Stimulated activated CD8-positive, alpha-beta memory T cell treated with anti-CD3 and anti-CD28 coated beads, Interleukin-4, amount 100 ng/mL, for 4 hours (primary cell): Measurements from ENCODE around the gene TSPEAR.

ENCODE experiments used
- DNase-seq, 2 donors: peaks; one replicate each; pipeline ENCODE4 v3.0.0-alpha.2; 2020; ENCODE audit warnings: low read depth in 2 of 2, low spot score in 1 of 2

Gene TSPEAR

DNA sequence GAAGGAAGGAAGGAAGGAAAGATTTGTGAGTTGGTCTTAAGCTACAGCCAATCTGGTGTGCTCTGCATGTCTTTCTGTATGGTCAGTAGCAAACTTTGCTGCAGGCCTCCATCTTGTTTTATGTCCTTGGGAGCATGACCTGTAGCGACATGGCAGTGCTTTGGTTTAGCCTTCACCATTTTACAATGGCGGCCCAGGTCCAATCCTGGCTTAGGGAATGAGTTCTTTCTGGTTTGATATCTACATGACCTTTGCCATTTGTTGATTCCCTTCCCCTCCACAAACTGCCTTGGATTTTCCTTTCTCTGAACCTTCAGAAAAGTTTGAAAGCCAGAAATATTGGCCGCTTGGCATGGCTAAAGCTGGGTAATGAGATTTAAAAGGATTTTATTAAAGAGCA is 30.5 kb upstream of the TSPEAR start:
- DNase-seq: no peak

DNA sequence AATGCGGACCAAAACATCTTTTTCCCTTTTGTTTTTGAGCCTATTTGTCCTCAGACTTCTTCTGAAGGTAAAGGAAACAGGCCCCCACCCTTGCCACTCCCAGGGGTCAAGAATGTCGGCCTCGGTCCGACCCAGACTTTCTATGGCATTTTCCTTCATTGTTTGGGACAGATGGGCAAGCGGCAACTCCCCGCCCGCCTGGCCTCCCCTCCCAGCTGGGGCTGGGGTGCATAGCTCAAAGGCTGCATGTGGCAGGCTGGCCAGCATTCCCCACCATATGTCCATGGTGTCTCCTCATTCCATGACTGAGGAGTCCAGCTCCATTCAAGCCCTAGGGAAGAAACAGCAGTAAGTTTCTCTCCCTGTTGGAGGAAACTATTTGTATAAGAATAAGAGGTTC is 29.4 kb upstream of the TSPEAR start:
- DNase-seq: no peak

DNA sequence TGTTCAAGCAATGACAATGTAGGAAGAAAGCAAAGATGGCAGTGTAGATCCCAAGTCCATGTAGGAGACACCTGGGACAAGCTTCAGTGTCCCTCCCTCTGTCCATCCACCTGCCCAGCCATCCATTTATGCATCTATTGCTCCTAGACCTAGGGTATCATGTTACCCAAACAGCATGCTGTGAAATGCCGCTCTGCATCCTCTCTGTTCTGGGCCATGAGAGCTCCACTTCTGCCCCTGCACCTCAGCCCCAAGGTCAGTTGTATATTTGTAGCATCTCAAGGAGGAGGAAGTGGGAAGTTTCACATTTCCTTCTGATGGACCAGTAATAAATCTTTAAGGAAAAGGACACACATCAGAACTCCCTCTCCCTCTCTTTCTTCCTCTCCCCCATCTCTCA is 27.9 kb upstream of the TSPEAR start:
- DNase-seq: no peak

DNA sequence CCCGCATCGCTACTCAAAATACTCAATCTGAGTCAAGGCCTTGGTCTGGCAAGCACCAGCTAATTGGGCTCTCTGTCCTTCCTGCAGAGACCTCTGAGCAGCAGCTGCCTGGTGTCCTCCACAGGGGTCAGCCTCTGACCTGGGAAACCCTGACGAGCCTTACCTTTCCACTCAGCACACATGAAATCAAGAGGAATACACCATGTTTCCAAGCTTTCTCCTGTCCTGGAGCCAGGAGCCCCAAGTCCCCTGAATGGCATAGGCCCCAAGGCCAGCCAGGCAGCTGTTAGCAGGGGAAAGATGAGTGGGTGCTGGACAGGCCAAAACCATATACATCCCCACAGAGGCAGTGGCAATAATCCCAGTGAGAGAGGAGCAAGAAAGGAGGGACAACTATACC is 27.2 kb upstream of the TSPEAR start:
- DNase-seq: no peak

DNA sequence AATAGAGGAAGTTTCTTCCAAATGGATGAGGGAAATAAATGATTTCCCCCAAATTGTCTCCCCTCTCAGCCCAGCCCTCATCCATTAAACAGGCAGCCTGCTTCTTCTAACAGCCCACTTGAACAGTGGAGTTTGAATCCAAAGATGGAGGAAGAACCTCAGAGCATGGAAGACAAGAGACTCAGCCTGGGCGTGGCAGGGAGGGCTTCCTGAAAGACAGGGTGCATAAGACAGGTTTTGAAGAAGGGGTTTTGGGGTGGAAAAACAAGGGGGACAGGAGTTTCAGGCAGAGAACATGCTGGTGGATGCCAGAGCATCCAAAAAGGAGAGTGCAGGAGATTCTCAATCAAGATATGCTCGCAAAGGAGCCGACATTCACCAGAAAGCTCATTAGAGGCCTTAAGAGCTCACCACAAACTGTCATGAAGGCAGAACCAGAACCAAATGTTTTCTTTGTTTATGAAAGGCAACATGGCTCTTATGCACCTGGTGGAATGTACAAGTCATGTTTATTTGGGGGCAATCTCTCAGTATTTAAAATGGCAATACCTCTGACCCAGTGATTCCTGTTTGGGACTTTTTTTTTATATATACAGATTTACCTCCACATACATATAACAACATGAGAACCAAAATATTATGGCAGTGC is 26.5 kb upstream of the TSPEAR start:
- DNase-seq: no peak

DNA sequence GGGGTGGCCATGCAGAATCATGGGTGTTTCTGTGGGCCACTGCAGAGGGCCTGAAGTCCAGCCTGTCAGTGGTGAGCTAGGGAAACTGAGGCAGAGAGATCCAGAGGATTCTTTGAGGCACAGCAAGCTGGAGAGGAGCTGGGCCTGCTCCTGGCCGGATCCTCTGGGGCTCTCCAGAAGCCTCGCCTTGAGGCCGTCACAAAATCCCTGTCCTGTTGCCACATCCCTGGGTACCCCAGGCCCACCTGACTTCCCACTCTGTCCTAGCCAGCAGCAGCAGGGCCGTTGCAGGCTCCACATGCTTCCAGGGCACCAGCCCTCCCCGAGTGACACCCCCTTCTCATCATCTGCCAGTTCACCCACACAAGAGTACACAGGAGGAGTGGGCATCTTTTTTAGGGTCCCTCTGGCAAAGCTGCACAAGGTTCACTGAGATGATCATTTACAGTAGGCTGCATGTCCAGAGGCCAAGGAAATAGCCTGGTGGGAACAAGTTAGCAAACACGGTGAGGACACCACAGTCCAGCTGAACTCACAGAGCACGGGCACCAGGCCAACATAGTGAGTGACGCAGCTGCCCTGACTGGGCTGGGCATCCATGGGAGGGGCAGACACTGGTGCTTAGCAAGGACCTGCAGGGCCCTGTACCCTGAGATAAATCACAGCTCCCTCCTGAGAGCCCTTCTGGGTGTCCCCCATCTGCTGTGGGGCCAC is 25.1 kb upstream of the TSPEAR start:
- DNase-seq: no peak

DNA sequence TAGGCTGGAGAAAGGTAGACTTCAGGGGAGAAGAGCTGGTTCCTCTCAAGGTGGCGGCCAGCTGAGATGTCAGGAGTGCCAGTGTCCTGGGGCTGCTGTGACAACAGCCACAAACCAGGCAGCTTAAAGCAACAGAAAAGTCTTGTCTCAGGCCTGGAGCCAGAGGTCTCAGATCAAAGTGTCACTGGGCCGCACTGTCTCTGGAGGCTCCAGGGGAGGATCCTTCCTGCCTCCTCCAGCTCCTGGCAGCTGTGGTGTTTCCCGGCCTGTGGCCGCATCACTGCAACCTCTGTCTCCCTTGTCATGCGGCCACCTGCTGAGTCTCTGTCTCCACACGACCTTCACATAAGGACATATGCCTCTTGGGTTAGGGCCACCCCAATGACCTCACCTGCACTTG is 24.4 kb upstream of the TSPEAR start:
- DNase-seq: no peak

DNA sequence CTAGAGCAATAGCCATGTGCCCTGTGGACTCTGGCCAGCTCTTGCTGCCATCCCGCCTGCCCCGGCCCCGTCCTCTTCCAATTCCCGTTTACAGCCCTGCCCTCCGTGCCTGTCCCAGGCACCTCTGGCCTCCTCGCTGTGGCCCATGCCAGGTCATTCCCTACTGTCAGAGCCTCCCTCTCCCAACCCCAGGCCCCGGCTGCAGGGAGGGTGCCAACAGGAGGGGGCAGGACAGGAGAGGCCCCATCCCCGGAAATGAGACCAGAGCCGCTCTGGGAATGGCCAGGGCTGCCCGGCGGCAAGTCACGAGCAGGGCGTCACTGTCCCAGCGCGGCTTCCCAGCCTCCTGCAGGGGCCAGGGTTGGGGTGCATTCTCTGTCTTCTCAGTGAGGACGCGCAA is 23.5 kb upstream of the TSPEAR start:
- no peak for DNase-seq

DNA sequence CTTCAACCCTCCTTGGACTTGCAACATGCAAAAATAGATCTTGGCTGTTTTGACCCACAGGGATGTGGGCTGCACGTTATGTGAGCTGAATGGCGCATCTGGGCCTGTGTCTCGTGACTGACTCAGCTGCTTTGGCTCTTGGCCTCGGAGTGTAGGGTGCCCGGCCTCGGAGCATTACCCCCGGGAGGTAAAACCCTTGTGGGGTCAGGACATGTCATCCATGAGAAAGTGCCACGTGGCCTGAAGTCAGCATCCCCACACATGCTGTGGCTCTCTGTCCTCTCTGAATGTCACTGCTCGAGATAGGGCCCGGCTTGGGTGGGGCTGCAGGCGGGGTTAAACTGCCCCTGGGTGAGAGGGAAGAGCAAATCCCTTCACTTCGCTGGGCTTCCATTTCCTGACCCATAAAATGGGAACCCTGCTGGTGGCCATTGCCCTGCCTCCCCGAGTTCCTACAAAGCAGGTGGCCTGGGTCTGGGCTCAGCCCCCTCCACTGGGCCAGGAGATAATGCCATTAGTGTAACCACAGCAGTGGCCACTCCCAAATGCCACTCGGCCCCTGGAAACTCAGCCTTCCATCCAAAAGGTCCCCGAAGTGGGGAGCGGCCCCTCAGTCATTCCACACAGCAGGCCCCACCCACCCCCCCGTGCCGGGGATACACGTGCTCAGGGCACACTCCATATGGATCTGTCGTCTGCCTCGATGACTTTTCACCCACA is 22.8 kb upstream of the TSPEAR start:
- no peak for DNase-seq

DNA sequence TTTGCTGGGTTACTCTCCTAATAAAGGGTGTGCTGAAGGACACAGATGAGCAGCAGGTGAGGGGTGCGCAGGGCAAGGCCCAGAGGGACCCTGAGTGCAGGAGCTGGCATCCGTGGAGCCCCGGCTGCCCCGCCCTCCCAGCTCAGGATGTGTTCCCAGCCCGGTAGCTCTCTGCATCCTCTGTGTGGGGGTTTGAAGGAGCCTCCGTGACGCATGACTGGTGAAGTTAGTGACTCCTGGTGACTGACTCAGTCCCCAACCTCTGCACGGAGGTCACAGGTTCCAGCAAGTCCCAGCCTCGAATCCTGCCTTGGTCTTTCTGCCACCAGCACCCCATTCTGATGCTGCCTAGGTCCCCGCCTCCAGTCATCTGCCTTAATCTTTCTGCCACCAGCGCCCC is 21.6 kb upstream of the TSPEAR start:
- DNase-seq: no peak

DNA sequence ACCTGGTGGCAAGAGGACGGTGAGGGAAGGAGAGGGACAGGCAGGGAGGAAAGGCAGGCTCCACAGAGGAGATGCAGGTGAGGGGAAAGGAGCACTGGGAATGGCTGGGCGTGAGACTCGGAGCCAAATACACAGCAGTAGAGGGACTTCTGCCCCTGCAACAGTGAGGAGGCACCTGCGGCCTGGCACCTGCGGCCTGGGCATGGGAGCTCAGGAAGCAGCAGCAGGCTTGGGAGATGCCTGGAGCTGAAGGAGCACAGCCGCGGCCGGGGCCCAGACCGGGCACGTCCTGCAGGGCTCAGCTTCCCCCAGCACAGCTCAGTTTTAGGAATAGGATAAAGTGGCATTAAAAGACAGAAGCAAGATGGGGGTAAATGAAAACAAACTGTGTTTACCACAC is 20.9 kb upstream of the TSPEAR start:
- no peak for DNase-seq

DNA sequence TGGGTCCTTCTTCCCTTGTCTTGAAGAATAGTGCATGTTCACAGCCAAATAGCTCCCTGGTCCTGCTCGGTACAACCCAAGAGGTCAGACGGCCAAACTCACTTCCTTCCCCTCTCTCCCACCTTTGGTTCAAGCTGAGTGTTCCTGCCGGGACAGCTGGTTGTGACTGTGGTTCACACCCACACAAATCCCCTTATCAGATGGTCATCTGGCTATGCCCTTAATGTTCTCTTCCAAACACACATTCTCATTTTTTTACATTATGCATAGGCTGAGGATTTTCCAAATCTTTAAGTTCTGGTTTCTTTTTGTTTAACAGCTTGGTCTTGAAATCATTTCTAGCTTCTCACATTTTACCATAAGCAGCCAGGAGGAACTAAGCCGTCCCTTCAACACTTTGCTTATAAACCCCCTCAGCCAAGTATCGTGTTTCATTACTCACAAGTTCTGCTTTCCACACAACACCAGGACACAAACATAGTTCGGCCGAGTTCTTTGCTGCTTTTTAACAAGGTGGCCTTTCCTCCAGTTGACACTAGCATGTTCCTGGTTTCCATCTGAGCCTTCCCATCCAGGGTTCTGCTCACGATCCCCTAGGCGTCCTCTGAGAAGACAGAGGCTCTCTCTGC is 19.7 kb upstream of the TSPEAR start:
- DNase-seq: no peak

DNA sequence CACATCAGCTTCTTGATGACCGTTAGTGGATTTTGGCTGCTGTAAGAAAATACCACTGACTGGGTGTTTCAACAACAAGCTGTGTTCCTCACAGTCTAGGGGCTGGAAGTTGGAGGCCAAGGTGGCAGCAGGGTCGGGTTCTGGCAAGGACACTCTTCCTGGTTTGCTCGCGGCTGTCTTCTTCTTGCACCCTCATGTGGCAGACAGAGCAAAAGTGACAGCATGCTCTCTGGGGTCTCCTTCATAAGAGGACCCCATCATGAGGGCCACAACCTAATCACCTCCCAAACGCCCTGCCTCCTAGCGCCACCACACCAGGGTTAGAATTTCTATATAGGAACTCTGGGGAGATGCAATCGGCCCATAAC is 18.6 kb upstream of the TSPEAR start:
- no peak for DNase-seq

DNA sequence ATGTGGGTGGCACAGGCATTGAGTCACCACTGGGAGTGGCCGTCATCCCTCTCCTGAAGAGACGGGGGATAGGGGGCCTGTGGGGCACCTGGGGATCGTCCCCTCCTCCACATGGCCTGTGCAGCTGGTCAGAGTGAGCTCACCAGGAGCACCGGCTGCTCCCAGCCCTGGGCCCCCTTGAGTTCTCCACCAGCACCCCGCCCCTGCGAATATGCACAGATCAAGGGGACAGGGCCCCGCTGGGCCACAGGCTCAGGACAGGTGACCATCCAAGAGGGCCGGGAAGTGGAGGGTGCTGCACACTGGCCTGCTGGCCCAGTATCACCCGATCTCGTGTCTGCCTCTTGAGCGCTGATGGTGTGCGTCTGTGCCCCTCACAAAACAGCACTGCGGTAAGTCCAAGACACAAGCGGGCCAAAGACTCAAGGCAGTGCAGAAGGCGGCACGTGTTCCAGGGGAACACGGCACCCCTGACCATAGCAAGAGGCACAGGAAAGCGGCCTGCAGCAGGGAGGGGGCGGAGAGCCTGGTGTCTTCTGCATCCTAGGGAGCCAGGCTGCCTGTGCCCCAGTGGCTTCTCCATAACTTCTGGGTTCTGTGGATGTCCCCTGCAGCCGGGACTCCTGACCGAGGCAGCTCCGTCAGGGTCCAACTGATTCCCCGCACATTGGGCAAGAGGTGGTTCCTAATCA is 18.1 kb upstream of the TSPEAR start:
- DNase-seq: no peak

DNA sequence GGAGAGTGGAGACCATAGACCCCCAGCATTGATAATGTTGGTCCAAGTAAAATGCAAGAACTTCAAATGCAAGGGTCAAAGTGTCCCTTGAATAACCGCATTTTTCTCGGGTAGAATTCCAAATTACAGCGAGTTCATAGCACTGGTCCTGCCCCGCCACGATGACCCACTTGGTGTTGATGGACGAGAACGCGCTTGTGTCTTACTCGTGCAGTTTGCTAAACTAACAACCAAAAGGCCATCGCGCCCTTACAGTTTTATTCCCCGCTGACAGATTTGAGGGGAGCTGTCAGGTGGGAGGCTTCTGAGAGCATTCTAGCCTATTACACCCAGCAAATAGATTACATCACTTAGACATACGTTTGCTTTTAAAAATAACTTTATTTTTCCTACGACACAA is 17.3 kb upstream of the TSPEAR start:
- DNase-seq: no peak

DNA sequence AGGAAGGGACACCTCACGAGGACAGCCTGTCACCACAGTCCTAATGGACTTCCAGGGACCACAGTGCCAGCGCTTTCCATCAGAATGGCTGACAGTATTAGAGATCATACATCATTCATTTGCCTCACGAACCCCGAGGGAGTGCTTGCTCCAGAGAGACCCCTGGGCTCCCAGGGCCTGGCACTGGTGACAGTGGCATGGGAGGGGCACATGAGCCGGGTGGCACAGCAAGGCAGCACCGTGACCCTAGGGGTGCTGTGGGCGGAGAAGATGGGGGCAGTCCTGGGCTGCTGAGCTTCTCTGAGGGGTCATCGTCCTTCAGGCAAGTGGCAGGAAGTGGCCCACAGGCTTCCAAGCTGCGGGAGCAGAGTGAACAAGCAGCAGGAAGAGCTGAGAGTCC is 16.4 kb upstream of the TSPEAR start:
- DNase-seq: no peak

DNA sequence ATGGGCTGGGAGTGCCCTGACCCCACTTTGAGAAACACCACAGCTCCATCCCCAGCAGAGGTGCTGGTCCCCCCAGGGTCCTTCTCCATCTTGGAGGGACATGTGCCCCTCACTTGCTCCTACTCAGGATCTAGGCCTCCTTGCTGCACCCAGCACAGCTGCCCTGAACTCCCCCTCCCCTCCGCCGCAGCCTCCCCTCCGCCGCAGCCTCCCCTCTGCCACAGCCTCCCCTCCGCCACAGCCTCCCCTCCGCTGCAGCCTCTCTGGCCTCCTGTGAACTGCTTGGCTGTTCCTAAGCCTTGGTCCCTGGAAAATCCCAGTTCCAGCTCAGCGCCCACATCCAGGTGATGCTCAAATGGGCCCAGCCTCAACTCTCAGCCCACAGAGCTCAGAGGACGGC is 15.9 kb upstream of the TSPEAR start:
- DNase-seq: no peak

DNA sequence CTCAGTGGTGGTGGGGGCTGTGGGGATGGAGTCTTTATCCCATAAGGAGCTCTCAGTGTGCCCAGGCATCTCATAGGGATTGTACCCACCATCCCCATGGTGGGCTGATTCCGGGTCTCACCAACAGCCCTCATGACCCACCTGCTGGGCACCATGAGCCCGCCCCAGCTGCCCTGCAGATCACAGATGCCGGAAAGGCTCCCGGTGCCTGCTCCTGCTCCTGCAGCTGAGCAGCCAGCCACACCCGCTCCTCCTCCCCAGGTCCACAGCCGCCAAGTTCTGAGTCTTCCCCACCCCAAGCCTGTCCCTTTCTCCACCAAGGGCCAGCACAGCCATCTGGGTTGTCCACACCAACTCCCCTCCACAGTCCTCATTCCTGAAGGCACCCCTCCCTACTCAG is 15.5 kb upstream of the TSPEAR start:
- DNase-seq: no peak

DNA sequence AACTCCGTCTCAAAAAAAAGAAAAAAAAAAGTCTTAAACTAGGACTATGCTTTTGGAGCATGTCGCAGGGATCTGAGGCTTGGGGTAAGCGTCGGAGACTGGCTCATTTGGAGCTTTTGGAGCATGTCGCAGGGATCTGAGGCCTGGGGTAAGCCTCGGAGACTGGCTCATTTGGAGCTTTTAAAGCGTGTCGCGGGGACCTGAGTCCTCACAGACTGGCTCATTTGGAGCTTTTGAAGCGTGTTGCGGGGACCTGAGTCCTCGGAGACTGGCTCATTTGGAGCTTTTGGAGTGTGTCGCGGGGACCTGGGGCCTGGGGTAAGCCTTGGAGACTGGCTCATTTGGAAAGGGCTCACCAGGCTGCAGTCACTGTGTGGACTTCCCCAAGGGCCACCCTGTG is 13.6 kb upstream of the TSPEAR start:
- DNase-seq: no peak

DNA sequence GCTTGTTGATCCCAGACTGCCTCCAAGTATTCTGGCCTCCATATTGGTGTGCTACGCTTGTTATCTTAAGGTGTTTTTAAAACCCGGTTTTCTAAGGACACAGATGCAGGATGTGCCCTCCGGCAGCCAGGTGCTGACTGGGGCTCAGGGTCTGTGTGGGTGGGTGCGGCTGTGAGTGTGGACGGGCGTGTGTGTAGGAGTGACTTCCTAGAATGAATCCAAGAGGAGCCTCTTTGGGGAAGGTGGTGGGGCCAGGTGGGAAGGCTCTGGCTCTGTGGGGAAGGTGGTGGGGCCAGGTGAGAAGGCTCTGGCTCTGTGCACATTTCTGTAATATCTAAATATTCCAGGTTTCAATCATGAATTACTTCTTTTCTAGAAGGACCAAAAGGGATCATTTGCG is 12.8 kb upstream of the TSPEAR start:
- DNase-seq: no peak
